GM18498 (cell line): Measurements from ENCODE around the gene NDUFS2.

Source experiments
- ATAC-seq: cut with Tn5 transposase; IDR thresholded peaks from one replicate; pipeline ENCODE4 v1.9.1; 2021; ENCODE audit warnings: mild to moderate bottlenecking, moderate library complexity; ENCODE audit not compliant: unreplicated experiment

Gene NDUFS2

DNA sequence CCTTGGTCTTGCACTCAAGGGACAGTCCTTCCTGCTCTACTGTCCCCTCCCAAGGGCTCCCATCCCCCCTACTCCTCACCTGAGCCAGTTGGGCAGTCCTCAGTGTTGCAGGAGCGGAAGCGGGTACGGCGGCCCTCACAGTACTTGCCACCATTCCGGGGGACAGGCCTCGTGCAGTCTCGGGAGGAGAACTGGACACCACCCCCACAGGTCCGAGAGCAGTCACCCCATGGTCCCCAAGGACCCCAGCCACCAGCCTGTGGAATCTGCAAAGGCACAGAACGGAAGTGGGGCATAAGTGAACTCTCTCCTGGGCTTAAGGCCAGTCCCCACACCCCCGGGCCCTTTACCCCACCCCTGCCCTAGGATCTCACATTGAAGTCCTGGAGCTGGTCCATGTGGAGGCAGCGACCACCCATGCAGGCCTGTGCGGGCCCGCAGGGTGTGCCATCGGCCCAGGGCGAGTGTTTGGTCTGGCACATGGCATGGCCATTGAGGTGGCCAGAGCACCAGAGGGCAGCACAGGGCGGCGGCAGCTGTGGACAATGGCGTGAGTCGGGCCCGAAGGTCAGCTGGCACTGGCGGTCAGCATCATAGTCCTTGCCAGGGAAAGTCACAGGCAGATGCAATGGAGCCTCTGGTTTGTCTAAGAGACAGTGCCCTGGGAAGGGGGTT is 8.5 kb upstream of the NDUFS2 start:
- no peak for ATAC-seq

DNA sequence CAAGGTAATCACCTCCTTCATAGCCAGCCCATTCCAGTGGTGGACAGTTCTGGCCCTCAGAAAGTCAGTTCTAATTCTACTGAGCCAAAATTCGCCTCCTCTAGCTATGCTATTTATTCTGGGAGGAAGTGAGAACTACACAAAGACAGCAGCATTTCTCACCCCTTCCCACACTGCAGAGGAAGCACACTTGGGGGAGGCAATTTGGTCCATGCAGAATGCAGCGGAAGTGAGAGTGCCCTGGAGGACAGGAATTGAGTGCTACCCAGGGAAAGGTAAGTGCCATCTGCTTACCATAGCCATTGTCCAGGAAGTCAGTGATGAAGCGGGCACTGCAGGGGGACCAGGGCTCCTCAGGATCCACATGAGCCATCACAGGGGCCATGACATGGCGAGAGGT is 7.0 kb upstream of the NDUFS2 start:
- ATAC-seq: peak; percentile 52

DNA sequence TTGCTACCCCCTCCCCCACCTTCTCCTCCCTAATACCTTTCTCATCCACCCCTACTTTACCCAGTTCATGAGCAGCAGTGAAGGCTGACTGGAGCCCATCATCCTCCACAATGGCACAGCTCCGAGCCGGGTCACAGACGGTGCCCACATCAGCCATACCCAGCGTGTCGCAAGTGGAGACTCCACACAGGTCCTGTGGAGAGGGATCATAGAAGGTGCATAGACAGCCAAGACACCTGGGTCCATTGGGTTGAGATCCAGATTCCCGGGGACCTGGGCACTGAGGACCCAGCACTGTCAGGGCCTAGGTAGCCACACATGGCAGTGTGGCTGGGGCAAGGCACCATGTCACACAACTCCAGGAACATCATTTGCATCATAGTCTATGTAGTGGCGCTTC is 6.1 kb upstream of the NDUFS2 start:
- ATAC-seq: no peak

DNA sequence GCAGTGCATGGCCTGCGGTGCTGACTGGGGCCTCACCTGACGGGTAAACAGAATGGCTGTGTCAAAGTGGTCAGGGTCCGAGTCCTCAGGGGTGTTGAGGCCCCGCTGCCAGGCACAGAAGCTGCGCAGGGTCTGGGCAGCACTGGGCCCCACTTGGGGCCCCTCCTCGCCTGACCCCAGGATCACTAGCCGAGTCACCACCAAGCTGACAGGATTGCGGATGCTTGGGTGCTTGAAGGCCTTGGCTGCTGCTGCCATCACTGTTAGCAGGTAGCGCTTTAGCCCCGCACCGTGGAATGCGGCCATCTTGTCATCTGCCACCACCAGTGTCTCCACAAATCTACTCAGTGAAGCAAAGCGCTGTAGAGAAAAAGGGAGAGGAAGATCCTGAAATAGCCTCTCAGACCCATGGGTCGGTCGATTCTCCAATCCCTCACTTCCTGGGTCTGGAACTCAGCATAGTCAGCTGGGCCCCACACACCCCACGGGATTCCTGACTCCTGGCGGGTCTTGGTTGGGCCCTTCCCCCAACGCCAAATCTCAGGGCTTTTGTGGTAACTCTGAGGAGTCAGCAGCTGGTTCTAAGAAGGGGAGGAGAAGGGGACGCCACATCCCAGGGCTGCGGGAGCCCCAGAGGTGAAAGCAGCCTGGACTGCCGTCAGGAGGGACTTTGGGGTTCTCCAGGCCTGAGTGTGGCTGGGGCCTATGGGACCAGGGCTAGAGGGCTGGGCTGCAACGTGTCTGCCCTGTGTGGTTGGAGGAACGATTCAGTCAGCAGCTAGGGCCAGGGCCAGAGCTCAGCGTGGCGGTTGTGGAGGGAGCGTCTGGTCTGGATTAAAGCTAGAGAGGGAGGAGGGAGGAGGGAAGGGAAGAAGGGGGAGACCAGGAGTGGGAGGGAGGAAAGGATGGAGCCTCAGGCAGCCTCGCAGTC is 5.4 kb upstream of the NDUFS2 start:
- ATAC-seq: no peak

DNA sequence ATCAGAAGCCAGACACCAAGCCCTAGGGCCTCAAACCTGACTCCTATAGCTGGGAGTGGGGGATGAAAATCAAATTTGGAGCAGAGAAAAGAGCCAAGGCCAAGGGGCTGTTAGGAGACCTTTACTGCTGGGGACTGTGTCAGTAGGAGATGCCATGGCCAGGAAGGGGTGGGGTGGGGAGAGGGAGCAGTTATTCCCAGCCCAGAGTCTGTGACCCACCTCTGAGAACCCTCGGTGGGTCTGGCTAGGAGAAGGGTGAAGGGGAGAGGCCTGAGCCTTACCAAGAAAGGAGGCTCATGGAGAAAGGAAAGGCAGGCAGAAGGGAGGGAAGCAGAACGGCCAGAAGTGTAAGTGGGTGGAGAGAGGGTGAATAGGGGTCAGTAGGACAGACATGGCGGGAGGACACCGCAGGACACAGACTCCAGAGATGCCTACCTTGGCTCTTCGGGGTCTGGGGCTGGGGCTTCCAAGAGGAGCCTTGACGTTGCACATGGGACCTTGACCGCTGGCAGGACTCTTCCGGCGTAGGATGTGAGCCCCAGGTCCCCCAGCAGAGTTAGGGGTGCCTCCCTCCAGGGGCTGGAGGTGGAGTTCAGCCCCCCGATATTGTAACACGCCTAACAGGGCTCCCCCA is 4.5 kb upstream of the NDUFS2 start:
- ATAC-seq: no peak

DNA sequence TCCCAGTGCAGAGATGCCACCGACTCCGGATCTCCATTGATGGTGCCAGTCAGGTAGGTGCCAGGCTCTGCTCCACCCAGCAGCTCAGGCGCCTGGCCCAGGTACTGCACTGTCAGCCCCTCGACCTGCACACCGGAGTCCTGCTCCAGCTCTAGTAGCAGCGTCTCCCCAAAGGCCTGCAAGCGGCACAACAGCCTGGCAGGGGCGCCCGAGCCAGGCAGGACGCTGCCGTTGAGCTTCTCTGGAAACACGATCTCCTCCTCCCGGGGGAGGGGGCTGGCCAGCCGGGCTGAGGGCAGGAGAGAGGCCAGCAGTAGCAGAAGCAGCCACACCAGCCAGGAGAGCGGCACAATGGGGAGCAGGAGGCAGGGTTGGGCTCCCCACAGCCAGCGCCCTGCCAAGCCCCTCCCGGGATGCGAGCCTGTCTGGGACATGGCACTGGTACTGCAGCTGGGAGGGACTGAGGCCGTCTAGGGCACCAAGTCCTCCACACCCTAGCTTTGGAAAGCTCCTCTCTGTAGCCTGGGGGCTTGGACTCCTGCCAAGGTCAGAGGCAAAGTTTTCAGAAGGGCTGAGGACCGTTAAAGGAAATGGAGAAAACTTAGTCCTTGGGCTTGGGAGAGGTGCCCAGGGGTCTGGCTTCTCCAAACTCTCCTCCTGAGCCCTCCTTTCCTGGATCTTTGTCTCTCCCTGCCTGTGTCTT is 3.8 kb upstream of the NDUFS2 start:
- no peak for ATAC-seq

DNA sequence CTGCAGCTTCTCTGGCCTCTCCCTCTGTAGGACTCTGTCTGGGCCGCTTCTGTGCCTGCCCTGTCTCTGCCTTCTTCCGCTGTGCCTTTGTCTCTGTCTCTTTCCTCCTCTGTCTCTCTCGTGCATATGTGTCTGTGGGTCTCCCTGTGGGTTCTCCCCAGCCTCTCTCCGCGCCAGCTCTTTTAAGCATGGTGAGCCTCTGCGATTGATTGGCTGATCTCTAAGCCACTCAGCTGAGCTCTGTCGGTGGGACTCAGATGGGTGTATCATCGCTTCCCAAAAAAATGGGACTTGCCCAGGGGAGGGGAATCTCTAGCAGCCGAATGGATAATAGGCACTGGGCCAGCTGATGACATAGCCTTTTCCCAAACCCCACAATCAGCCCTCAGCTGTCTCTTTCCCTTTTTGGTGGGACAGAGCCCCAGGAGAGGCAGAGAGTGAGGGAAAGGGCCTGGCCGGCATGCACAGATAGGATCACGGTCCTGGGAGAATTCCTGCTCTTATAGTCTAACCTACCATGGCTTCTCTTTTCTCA is 3.2 kb upstream of the NDUFS2 start, which contains the start of gene ADAMTS4:
TSS of gene ADAMTS4 (minus strand) at position 158 of the 535 bp plus-strand sequence. CDS start 427 bp downstream, outside the sequence.
- ATAC-seq: no peak

DNA sequence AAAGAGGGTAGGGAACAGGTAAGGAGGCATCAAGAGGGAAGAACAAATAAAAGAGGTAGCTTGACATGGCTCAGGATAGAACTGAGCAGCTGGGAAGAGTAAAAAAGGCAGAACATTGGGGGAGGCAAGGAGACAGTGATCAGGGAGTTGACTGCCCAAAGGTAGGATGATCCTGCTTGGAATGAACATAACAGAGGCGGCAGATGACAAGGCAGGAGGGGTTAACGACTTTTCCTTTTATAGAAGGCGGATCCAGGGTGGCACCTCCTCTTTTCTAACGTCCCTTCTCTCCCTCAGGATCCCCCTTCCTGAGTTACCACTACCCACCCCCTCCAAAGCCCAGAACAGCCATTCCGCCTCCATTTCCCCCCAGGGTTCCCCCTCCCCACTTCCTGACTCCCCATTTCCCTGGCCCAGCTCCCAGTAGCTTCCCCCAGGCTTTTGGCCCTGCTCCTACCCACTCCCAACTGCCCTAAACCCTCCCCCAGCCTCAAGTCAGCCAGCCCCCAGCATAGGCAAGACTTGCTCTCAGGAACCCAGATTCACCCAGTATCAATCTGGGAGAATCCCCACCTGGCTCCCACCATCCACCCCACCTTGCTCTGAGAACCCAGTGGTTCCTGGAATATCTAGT is 2.5 kb upstream of the NDUFS2 start:
- no peak for ATAC-seq

DNA sequence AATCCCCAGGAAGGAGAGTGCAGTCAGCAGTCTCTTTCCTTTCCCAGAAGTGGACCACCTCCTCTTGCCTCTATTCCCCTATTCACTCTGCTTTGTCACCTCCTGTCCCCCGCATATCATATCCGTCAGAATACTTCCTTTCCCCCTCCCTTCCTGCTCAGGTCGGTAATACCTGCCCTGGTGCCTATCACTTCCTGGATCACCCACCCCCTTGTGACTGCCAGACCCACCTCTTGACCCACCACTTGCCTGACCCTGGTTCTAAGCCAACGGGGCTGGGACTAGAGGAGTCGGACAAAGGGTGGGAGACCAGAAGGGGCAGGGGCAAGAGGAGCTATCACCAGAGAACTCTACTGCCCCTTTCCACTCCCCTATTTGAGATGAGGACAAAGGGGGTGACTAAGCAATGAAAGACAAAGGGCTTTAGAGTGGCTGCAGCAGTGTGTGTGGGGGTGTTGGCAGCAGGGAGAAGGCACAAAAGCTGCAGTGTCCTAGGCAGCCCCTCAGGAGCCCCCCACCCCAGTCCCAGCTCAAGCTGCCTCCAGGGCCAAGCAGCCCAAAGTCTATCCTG is 1.7 kb upstream of the NDUFS2 start:
- ATAC-seq: no peak

DNA sequence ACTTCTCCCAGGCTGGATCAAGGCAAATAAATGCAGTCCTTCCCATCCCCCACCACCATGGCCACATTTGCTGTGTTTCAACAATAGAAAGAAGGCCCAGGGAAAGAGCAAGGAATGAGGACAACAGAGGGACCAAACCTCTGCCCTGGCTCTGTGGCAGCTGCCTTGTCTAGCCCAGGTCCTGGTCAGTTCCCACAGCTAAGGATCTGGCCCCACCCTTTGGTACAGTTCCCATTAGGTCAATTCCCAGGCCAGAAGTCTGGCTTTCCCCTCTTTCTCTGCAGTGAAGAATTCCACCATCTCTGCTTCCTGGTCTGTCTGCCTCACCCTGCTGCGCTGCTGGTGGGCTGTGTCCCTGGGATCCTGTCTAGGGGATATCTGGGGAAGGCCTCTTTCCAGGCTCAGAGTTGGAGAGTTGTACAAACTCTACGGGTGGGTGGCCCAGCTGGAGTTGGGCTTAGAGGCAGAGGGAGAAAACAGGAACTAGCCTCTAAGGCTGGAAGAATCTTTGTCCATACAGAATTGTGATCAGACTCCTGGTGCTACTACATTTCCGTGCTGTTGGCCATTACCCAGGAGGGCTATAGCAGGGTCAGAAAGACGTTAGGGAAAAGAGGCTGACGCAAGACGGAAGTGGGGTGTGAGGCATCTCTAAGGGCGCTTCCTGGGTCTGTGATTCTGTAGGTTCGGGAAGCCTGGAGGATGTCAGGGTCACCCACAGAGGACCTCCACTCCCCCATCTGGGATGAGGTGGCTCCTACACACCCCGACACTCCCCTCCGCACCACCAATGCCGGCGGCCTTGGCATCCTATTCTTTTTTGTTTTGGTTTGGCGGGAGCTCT is 953 bp upstream of the NDUFS2 start:
- ATAC-seq: no peak

DNA sequence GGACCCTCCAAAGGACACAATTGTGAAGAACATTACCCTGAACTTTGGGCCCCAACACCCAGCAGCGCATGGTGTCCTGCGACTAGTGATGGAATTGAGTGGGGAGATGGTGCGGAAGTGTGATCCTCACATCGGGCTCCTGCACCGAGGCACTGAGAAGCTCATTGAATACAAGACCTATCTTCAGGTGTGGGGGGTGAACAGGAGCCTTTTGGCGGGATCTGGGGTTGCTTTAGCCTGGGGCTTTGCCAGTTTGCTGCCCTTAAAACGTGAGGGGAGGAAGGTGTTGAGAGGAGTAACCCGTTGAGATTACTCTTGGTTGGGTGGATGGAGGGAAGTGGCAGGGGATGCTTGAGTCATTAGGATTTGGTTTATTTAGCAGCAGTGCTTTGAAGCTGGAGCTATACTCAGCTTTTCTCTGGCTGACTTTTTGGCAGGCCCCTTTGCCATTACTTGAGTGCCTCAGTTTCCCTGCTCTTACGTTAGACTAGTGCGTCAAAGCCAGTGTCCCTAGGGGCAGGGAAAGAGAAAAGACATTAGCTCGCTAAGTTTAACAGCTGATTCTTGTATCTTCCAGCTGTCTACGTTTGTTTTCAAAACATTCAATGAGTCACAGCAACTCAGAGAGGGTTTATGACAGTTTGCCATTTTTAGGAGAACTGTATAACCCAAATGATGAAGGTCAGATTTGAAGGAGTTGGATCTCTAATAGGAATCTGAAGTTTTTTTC is 4.4 kb downstream of the NDUFS2 start:
- ATAC-seq: no peak

DNA sequence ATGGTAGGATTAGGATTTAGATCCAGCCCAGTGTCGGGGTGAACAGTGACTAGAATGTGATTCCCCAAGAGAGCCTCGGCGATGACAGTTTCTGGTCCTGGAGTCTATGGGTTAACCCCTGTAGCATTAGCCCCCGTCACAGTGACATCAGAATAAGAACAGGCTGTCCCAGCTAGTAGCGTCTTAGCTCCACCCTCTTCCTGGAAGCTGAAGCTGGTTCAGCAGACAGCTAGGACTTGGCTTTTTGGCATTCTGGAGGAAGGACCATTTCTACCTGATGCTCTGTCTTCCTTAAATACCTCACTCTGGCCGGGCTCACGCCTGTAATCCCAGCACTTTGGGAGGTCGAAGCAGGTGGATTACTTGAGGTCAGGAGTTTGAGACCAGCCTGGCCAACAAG is 5.0 kb downstream of the NDUFS2 start:
- ATAC-seq: no peak

DNA sequence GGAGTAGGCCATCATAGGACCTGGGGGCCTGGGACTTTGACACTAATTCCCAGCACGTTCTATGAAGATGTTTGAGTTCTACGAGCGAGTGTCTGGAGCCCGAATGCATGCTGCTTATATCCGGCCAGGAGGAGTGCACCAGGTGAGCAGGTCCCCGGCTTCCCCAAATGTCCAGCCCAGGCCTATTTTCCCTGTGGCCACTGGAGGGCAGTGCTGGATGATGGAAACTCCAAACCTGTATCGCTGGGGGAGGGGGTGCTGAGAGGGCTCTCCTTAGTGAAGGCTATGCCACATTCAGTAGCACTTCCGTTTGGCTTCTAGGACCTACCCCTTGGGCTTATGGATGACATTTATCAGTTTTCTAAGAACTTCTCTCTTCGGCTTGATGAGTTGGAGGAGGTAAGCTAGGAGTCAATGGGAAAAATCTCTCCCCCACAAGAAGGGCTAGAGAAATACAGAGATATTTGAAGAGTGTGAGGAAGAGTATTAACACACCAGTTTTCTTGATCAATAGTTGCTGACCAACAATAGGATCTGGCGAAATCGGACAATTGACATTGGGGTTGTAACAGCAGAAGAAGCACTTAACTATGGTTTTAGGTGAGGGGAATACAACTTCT is 7.7 kb downstream of the NDUFS2 start:
- ATAC-seq: peak; percentile 81

DNA sequence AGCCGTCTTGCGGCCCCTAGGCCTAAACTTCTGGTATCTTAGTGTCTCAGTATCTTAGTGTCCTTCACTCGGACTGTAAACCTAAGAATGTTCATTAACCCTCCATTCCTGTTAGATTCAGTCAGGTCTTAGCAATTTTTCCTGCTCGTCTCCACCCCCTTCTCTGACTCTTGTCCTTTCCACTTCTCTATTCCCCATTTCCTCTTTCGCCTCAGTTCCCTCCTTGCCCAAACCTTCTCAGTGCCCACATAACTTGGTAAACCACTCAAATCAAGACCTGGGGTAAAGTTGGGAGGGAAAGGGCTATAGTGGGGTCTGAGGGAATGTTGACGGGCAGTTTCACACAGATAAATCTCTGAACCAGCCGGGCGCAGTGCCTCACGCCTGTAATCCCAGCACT is 12.2 kb downstream of the NDUFS2 start:
- no peak for ATAC-seq

DNA sequence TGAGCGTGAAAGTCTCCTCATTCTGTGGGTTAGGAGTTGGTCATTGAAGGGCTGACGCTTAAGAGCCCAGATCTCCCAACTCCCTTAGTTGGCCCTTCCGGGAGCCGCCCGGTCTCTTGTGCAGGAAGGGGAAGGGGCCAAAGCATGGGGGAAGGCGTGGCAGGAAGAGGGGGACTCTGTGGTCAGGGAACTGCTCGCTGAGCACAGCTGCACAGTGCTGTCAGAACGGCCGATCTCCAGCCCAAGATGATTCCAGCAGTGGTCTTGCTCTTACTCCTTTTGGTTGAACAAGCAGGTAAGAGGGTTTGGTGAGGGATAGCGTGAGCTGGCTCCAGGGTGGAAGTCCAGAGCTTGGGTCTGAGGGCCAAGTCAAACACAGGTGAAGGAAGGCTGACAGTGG is 12.9 kb downstream of the NDUFS2 start, which contains the start of gene FCER1G:
TSS of gene FCER1G (plus strand) at position 220 of the 400 bp plus-strand sequence. CDS start at position 247, 27 bp downstream.
- no peak for ATAC-seq

DNA sequence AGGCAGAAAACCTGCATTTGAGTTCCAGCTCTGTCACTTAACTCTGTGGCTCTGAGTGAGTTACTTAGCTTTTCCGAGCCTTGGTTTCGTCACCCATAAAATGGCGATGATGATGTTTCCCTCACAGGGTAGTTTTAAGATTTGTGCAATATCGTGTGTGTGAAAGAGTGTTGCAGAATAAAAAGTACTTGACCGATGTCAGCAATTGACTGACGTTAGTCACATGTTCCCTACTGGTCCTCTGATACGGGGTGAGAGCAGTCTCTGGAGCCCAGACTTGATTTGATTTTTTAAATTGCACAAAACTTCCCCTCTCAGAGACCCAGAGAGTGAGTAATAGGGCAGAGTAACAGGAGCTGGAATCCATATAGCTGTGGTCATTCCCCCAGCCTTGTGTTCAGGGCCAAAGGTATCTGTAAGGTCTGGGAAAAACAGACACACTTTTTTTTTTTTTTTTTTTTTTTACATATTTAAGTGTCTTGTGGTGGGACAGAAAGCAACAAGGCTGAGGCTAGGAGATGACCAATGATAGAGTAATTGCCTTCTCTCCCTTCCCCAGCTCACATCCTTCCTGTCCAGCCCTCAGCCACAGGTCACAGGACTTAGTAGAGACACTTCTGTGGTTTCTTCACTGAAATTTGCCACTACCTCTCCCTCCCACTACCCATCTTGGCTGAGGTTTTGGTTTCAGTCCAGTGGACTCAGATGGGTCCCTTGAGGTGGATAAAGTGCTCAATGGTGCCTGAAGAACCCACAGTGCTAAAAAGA is 15.0 kb downstream of the NDUFS2 start:
- ATAC-seq: peak; percentile 85

DNA sequence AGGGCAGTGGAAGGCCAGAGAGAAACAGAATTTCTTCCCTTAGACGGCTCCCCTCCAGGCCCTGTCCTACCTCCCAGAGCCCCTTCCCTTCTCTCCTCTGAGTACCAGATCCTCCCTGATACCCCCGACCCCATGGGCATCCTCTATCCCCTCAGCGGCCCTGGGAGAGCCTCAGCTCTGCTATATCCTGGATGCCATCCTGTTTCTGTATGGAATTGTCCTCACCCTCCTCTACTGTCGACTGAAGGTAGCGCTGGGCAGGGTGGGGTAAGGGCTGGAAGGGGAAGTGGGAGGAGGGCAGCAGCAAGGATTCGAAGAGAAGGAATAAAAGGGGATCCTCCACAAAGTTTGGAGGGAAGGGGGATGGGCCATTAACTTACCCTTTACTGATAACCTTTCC is 15.7 kb downstream of the NDUFS2 start:
- ATAC-seq: no peak
